Measurements from ENCODE around the gene MAP4K4.

MAP4K4 gene

DNA sequence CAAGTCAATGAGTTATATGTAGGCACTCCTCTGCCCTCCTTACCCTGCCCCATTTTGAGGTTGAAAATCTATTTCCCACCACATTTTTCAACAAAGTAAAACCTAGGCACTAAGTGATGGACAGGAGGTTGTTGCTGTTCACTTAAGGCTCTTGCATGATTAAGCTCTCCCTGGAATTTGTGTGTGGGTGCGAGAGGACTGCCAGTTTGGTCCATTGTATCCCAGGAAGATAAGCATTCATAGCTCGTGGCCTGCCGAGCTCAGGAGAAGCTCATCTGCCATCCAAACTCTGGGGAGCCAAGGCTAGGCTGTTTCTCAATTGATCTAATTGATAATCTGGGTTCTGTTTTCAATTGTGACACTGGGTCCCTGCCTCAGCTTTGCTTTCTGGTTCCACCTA, 4.7 kb upstream of the MAP4K4 start:
- no peak for DNase-seq (ENCODE audit: low read depth in 2 of 2)

- no peak for DNase-seq (ENCODE audit: low read depth in 2 of 2)
Observed at GRCh38 chr2:101693991-101694588, 3.4 kb upstream of the MAP4K4 start.

DNA sequence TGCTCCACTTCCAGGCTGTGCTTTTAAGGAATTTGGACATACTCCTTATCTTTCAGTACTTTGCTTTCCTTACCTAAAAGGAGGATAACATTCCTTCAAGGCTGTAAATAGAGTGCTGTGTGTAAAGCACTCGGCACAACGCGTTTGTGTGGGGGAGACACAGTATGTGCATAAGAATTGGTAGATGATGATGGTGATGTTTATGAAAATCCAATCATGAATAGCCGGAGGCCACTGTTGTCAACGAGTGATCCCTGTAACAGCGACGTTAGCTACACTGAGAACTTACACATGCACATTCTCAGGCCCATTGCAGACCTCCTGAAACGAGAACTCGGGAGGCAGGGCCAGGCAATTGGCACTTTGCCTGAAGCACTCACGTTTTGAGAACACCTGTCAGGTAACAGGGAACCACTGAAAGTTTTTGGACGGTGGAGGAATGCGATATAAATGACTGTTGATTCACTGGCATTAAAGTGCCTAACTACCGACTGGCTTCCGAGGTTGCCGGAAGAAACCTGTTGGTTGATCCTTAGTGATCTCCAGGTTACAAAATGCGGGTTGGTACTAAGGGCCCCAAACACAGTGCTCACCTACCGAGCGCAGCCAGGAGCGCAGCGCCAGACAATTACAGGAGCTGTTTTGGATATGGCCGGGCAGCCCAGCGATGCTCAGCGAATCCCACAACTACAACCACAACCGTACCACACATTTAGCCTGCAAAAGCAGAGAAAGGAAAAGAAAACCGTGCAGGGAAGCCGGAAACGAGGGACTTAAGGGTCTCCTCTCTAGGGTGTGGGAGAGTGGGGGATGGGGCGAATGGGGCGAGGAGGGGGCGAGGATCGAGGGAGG, 1.0 kb upstream of the MAP4K4 start:
- no peak for DNase-seq (ENCODE audit: low read depth in 2 of 2)

GRCh38 chr2:101698014-101698843, 722 bp downstream of the MAP4K4 start:
- no peak for DNase-seq (ENCODE audit: low read depth in 2 of 2)

GRCh38 chr2:101698844-101699754, 1.6 kb downstream of the MAP4K4 start:
- no peak for DNase-seq (ENCODE audit: low read depth in 2 of 2)

DNA sequence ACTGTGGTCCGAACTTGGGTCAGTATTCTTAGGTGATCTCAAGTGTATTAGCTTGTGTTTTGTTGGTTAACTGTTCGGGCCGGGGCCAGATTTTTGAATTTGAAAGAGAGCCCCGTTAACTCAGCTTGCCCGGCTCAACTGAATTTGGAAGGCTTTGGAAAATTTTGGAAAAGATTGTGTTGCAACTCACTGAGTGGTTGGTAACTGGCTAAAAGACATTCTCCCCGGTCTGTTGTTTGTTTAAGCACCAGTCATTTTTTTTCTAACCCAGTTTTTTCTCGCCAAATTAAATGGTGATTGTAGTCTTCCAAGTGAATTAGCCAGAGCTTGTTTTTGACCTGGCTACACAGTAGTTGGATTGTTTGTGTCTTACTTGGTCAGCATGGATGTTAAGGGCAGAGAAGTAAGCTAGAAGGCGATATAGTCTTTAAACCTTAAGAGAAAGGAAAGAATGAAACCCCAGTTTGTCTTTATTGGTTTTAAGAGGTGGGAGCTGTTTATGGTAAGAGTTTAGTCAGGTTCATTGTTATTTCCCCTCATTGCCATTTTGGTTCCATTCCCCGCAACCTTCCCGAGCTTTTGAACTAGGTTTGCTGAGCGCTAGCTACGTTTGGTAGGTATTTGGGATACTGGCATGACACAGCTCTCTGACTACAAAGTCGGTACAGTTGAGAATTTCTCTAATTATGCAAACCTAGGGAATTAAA, 2.4 kb downstream of the MAP4K4 start:
- DNase-seq (ENCODE audit: low read depth in 2 of 2), result no peak

GRCh38 chr2:101704046-101704466, 6.5 kb downstream of the MAP4K4 start:
- no peak for DNase-seq (ENCODE audit: low read depth in 2 of 2)

DNA sequence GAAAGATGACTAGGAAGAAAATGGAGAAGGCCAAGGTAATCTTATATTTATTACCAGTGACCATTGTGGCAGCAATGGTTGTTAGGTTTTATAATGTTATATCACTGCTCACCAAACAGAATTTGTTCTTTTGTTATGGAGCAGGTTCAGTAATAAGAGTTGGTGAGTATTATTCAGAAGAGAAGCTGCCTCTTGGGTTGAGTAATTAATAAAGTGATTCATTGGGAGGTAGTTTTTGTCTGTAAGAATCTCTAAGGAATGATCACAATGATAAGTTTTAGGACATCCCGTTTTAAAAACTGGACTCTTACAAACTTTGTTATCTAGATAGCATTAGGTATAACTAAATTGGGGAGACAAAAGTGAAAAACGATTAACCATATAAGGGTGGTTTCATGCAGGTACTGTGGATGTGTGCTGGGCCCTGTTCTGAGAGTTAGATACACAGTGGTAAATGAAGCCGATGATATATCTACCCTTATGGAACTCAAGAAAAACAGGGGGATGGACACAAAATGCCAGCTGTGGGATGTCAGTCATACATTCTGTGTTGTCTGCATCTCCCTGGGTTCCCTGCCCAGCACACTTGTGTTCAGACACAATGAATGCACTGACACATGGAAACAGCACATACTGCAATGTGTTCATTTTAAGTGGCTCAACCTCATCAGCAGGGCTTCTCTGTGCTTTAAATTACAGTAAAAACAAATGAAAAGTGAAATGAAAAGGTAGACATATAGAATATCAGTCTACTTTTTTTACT, 7.5 kb downstream of the MAP4K4 start:
- DNase-seq (ENCODE audit: low read depth in 2 of 2), result no peak

GRCh38 chr2:101706121-101706818, 8.8 kb downstream of the MAP4K4 start:
- no peak for DNase-seq (ENCODE audit: low read depth in 2 of 2)

DNA sequence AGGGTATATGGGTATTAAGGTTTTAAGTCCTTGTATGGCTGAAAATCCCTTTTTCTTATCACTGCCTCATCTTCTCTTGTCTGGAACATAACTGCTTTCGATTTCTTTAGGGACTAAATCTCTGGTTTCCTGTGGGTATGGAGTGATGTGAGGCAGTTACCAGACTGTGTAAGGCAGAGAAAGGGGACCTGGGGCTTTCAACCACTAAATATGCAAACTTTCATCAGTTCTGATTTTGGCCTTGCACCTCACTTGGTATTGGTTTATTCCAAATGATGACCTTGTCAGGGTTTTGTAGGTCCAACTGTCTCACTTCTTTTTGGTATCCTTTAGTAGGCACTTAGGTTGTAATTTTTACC, 9.3 kb downstream of the MAP4K4 start:
- no peak for DNase-seq (ENCODE audit: low read depth in 2 of 2)

- no peak for DNase-seq (ENCODE audit: low read depth in 2 of 2)
Observed at GRCh38 chr2:101710036-101710435, 12.5 kb downstream of the MAP4K4 start.

DNA sequence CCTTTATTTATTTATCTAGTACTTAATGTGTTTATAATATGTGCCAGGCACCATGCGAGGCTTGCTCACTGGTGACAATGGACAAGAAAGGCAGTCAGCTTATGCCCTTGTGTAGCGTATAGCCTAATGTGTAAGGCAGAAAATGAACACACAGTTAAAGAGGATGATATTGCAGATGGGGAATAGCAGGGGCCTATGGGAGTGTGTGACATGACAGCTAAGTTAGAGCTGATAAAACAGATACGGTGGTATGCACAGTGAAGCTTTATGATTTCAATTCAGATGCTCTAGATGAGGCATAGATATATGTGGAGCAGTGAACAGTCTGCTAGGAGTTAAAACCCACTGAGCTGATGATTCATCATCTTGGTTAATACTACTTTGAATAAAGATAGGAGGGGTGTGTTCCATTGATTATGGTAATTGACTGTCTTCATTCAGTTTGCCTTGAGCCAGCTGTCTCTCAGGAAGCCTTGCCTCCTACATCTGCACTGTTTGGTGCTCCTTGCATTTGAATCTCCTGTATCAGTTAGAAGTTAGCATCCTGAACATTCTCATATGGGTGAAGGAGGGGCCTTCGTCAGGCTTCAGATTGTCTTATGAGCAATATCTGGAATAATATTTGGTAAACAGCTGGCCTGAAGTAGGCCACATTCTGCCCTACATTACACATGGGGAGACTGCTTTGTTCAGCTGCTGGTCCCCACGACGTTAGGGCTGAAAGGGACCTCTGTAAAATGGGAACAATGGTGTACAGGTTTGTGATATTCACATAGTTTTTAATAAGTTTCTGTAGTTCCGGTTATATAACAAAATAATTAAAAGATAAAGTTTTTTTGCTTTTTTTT, 13.2 kb downstream of the MAP4K4 start:
- DNase-seq (ENCODE audit: low read depth in 2 of 2), result no peak

DNA sequence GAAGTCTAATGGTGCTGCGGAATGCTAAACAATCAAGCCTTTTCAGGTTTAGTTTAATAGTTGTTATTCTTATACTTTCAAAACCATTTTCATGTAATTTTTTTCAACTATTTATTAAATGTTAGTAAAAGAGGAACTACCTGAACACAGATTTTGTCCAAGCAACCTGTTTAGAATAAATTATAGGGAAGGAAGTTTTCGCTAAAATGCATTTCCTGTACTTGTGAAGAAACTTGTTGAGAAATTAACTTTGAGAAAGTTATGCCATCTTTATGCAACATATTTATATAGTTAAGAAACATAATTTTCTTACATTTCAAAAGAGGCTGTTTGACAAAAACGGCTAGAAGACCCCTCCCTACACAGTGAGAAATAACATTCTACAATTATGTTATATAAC, 16.6 kb downstream of the MAP4K4 start:
- DNase-seq (ENCODE audit: low read depth in 2 of 2), result no peak

GRCh38 chr2:101717071-101717845, 19.8 kb downstream of the MAP4K4 start:
- no peak for DNase-seq (ENCODE audit: low read depth in 2 of 2)

GRCh38 chr2:101718479-101718878, 21.0 kb downstream of the MAP4K4 start:
- no peak for DNase-seq (ENCODE audit: low read depth in 2 of 2)

- DNase-seq (ENCODE audit: low read depth in 2 of 2), result no peak
Observed at GRCh38 chr2:101718993-101719571, 21.6 kb downstream of the MAP4K4 start.

DNA sequence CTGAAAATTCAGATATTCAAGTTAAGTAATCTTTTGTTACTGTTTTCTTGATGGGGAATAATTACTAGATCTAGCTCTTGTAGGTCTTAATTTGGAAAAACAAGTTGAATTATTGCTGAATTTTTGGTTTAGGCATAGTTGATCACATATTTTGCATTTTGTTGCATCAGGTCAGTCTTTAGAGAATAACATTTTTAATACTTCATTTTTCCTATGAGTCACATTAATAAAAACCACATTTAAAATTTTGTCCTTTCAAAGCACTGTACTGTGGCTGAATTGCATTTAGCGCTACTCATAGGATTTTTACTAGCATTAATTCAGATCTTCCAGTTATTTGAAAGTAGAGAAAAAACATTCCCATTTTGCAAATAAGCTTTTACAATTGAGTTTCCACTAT, 23.2 kb downstream of the MAP4K4 start:
- no peak for DNase-seq (ENCODE audit: low read depth in 2 of 2)
